Esophagus muscularis mucosa (tissue), 3 donors: ENCODE measurements around the gene PTTG1IP2.

Experiments used
- POLR2A ChIP-seq: fragments of 450-650 bp; IDR thresholded peaks from one replicate; pipeline ENCODE4 v1.6.1; 2017; ENCODE audit warnings: antibody characterized with exemption, moderate library complexity, mild to moderate bottlenecking, low read depth
- POLR2AphosphoS5 ChIP-seq, 2 donors: sonication (generic); formaldehyde crosslinking; IDR thresholded peaks; one replicate each; pipeline ENCODE4 v1.6.1; 2017; ENCODE audit warnings: antibody characterized with exemption in 2 of 2
- TF ChIP-seq, protein P1 (sequence below), 3 experiments: fragments of 200-600 bp in 2 of 3; fragments of 450-650 bp in 1 of 3; sonication (generic) in 2 of 3; IDR thresholded peaks; one replicate each; pipeline ENCODE4 v1.5.1; 2017 to 2019; ENCODE audit warnings: antibody characterized with exemption in 3 of 3, mild to moderate bottlenecking in 2 of 3, moderate library complexity in 1 of 3

DNA sequence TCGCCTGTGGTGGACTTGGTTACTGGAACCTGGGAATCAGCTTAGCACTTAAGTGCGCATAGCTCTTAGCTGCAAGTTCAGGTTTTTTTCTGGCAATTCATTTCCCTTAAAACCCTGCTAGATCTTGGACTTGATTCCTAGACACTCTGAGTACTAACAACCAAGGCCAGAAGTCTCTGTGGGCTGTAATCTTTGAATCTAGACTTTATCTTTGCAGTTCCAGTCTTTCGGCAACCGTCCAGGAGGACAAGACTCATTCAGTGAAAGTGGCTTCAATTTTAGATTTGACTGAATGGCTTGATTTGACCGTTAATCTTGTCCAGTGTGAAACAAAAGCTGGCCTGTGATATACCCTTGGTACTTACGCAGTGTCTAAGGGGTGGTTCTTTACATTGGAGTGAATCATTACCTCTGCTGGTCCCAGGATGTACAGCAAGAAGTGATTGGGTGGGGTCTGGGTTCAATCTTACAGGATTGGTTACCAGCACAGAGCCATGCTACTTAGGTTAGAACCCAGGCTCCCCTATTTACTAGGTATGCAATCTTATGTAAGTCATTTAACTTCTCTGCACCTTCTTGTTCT, 16.4 kb downstream of the PTTG1IP2 start:
- TF ChIP-seq, protein P1, sequence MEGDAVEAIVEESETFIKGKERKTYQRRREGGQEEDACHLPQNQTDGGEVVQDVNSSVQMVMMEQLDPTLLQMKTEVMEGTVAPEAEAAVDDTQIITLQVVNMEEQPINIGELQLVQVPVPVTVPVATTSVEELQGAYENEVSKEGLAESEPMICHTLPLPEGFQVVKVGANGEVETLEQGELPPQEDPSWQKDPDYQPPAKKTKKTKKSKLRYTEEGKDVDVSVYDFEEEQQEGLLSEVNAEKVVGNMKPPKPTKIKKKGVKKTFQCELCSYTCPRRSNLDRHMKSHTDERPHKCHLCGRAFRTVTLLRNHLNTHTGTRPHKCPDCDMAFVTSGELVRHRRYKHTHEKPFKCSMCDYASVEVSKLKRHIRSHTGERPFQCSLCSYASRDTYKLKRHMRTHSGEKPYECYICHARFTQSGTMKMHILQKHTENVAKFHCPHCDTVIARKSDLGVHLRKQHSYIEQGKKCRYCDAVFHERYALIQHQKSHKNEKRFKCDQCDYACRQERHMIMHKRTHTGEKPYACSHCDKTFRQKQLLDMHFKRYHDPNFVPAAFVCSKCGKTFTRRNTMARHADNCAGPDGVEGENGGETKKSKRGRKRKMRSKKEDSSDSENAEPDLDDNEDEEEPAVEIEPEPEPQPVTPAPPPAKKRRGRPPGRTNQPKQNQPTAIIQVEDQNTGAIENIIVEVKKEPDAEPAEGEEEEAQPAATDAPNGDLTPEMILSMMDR (IDR thresholded peaks at IDR 0.05): no peak
- no peak for TF ChIP-seq POLR2AphosphoS5 (IDR thresholded peaks at IDR 0.05)
- TF ChIP-seq POLR2A: no peak
